Ovary (tissue), 9 donors: ENCODE data around the gene TMTC2. TPM values are rescaled to one million over a fixed set of nuclear protein-coding genes. Genes with fewer than 3 reads are reported as not detected.

Source experiments
- DNase-seq, 5 donors: peaks; one replicate each; pipeline ENCODE4 v3.0.0-alpha.2; 2019 to 2020
- H3K27ac ChIP-seq, 2 donors: fragments of 200-600 bp; one replicate each; pipeline versions ENCODE4 v1.5.1 to v1.8.0; 2019 to 2022
- H3K27me3 ChIP-seq: fragments of 200-600 bp; one replicate; pipeline ENCODE4 v1.8.0; 2022
- H3K36me3 ChIP-seq: fragments of 200-600 bp; sonication (generic); one replicate; pipeline ENCODE4 v1.5.1; 2019
- H3K4me1 ChIP-seq: one replicate; pipeline ENCODE4 v1.8.1; 2013; ENCODE audit warnings: mild to moderate bottlenecking, moderate library complexity; ENCODE audit not compliant: insufficient read depth
- H3K4me3 ChIP-seq: fragments of 200-600 bp; sonication (generic); one replicate; pipeline ENCODE4 v1.5.1; 2017
- H3K9me3 ChIP-seq, 2 donors: fragments of 200-600 bp in 1 of 2; sonication (generic) in 1 of 2; one replicate each; pipeline versions ENCODE4 v1.5.1 to v1.8.1; 2013 to 2019; ENCODE audit warnings: mild to moderate bottlenecking in 1 of 2, moderate library complexity in 1 of 2
- CTCF ChIP-seq, 3 donors: fragments of 450-650 bp in 2 of 3; fragments of 200-600 bp in 1 of 3; IDR thresholded peaks; one replicate each; pipeline versions ENCODE4 v1.5.1 to v1.8.0; 2016 to 2022; ENCODE audit warnings: antibody characterized with exemption in 3 of 3, mild to moderate bottlenecking in 1 of 3
- EP300 ChIP-seq: sonication (generic); formaldehyde crosslinking; IDR thresholded peaks from one replicate; pipeline ENCODE4 v1.6.1; 2017; ENCODE audit warnings: antibody characterized with exemption
- POLR2A ChIP-seq: fragments of 450-650 bp; IDR thresholded peaks from one replicate; pipeline ENCODE4 v1.6.1; 2017; ENCODE audit warnings: antibody characterized with exemption, mild to moderate bottlenecking, moderate library complexity
- WGBS, 3 donors: extraction: QIAGEN DNeasy Blood & Tissue Kit in 1 of 3; methylation state at CpG; one replicate each; pipeline versions ENCODE4 v1.1.5 to v1.1.7; 2013 to 2017; 5-methylcytosine and 5-hydroxymethylcytosine counted together
- intact Hi-C, 4 donors: fragments of 100-400 bp; cut with DNase I; formaldehyde crosslinking; loops; one replicate each; pipeline versions ENCODE4 v1.11.0 to v1.15.1; 2022 to 2023
- polyA plus RNA-seq, 2 donors: library from polyadenylated mRNA; stranded (reverse); fragments of 200-250 nt in 1 of 2; fragments of 350-450 nt in 1 of 2; fragmentation: Illumina TruSeq in 1 of 2; extraction: RNeasy Lipid Tissue Mini Kit (QIAGEN cat#74804) in 1 of 2; gene quantifications; one replicate each; pipeline ENCODE4 v1.2.3, GENCODE V29; 2013 to 2014
- total RNA-seq, 7 donors: library from RNA; depleted of rRNA in 2 of 7; stranded (reverse); fragments of >200 nt in 2 of 7; fragmentation: NEBNext Ultra II Directional in 3 of 7; extraction: Animal tissue kit (Norgen Biotek cat#: 25700) in 3 of 7; gene quantifications; one replicate each; pipeline versions ENCODE4 v1.1.0 to v1.2.4, GENCODE V29; 2016 to 2023
- donor health status: DM: no; HTN: no; CAD: no; lungs with moderate emphysema.
- donor health status: DM: no; HTN: no; CAD: no.
- donor health status: Bipolar disorder and iron deficiency.
- donor health status: DM: yes; HTN: yes; CAD: no.
- donor health status: DM: no; HTN: no; CAD: no.
- donor health status: DM: yes; HTN: yes; CAD: no.

The TMTC2 gene
- total and polyA plus RNA-seq, 9 donors = 2.0 to 22.6 (median 5.6) TPM

GRCh38 chr12:83044736-83045135 is 358.0 kb downstream of the TMTC2 start:
- 80 to 90% (median 88%) methylated on average over 1 of the region's 1 CpG for WGBS, 3 donors
- H3K4me1 ChIP-seq = no peaks in the 10 kb centered on the region
- no peak overlapping the region for H3K4me3 ChIP-seq
- intact Hi-C loops = no loop called here
- DNase-seq = no peak
- TF ChIP-seq EP300 (no peak), POLR2A (no peak), CTCF (IDR thresholded peaks at IDR 0.05) (no peak)
- H3K27me3 ChIP-seq = no peaks in the 10 kb centered on the region
- no peaks in the 10 kb centered on the region for H3K9me3 ChIP-seq
- H3K27ac ChIP-seq = no peak overlapping the region
- no peaks in the 10 kb centered on the region for H3K36me3 ChIP-seq

GRCh38 chr12:83046019-83046418 is 359.3 kb downstream of the TMTC2 start:
- intact Hi-C loops = no loop called here
- Histone ChIP-seq H3K4me3 (no peak overlapping the region), H3K27ac (no peak overlapping the region), H3K4me1 (no peaks in the 10 kb centered on the region), H3K36me3 (no peaks in the 10 kb centered on the region), H3K27me3 (no peaks in the 10 kb centered on the region), H3K9me3 (no peaks in the 10 kb centered on the region)
- no peak for TF ChIP-seq CTCF (IDR thresholded peaks at IDR 0.05)
- TF ChIP-seq EP300 = no peak
- no peak for TF ChIP-seq POLR2A
- no peak for DNase-seq
- WGBS, 3 donors = 82 to 93% (median 86%) methylated on average over 5 of the region's 5 CpGs

- 94 to 96% (median 95%) methylated on average over 5 of the region's 5 CpGs for WGBS, 3 donors
- no peaks in the 10 kb centered on the region for H3K27me3 ChIP-seq
- DNase-seq = no peak
- intact Hi-C loops = no loop called here
- H3K36me3 ChIP-seq = no peaks in the 10 kb centered on the region
- H3K4me1 ChIP-seq = no peaks in the 10 kb centered on the region
- no peak for TF ChIP-seq POLR2A
- no peak for TF ChIP-seq CTCF (IDR thresholded peaks at IDR 0.05)
- TF ChIP-seq EP300 = no peak
- H3K9me3 ChIP-seq = no peaks in the 10 kb centered on the region
- no peak overlapping the region for H3K27ac ChIP-seq
- no peak overlapping the region for H3K4me3 ChIP-seq
Observed at GRCh38 chr12:83049306-83049705, 362.6 kb downstream of the TMTC2 start.

- no peak for DNase-seq
- H3K27ac ChIP-seq = no peak overlapping the region
- H3K4me1 ChIP-seq = no peaks in the 10 kb centered on the region
- intact Hi-C loops = no loop called here
- no peaks in the 10 kb centered on the region for H3K27me3 ChIP-seq
- TF ChIP-seq POLR2A (no peak), CTCF (IDR thresholded peaks at IDR 0.05) (no peak), EP300 (no peak)
- no peaks in the 10 kb centered on the region for H3K9me3 ChIP-seq
- no peaks in the 10 kb centered on the region for H3K36me3 ChIP-seq
- no peak overlapping the region for H3K4me3 ChIP-seq
- 78 to 96% (median 90%) methylated on average over 4 of the region's 4 CpGs for WGBS, 3 donors
Observed at GRCh38 chr12:83052890-83053541, 366.3 kb downstream of the TMTC2 start.
